Daoy (cell line): ENCODE data around the gene CDKAL1. TPM values are rescaled to one million over a fixed set of nuclear protein-coding genes. Genes with fewer than 3 reads are reported as not detected.
"Not testable (repeated sequence)": the region's sequence is repeated elsewhere in the genome, so short reads cannot be mapped to it uniquely, and the experiment has no call there.

ENCODE experiments used
- DNase-seq: peaks from one replicate; pipeline ENCODE4 v3.0.0-alpha.2; 2015; ENCODE audit warnings: low read depth
- total RNA-seq: library from RNA; depleted of rRNA; stranded (reverse); fragments of >200 nt; shearing (Covaris generic); gene quantifications from 2 replicates; pipeline ENCODE4 v1.2.3, GENCODE V29; 2014; rRNA removed

Gene CDKAL1
- total RNA-seq: 31.8 and 34.0 TPM in 2 replicates

- DNase-seq: peak; percentile 94
Measured at GRCh38 chr6:20534295-20535262, at the start of gene CDKAL1. Gene CDKAL1, plus strand, starts transcription at chr6:20534457. Its CDS starts 11,894 bp downstream, at chr6:20546351.

- no peak for DNase-seq
Measured at GRCh38 chr6:20486641-20487040, 47.6 kb upstream of the CDKAL1 start.

GRCh38 chr6:20487669-20488375 lies 46.4 kb upstream of the CDKAL1 start:
- DNase-seq: no peak

- no peak for DNase-seq
Measured at GRCh38 chr6:20490591-20490990, 43.7 kb upstream of the CDKAL1 start.

GRCh38 chr6:20492099-20492498 lies 42.2 kb upstream of the CDKAL1 start:
- no peak for DNase-seq

GRCh38 chr6:20497216-20498040 lies 36.8 kb upstream of the CDKAL1 start:
- DNase-seq: no peak

GRCh38 chr6:20498041-20498385 lies 36.2 kb upstream of the CDKAL1 start:
- DNase-seq: no peak

- DNase-seq: no peak
Measured at GRCh38 chr6:20509212-20509611, 25.0 kb upstream of the CDKAL1 start.

GRCh38 chr6:20511852-20512251 lies 22.4 kb upstream of the CDKAL1 start:
- no peak for DNase-seq

- not testable (repeated sequence) for DNase-seq
Measured at GRCh38 chr6:20525208-20525607, 9.0 kb upstream of the CDKAL1 start.

GRCh38 chr6:20529086-20529448 lies 5.2 kb upstream of the CDKAL1 start:
- DNase-seq: peak; percentile 25

GRCh38 chr6:20532881-20533280 lies 1.4 kb upstream of the CDKAL1 start:
- DNase-seq: no peak

- no peak for DNase-seq
Measured at GRCh38 chr6:20533746-20534294, 437 bp upstream of the CDKAL1 start.

- DNase-seq: no peak
Measured at GRCh38 chr6:20538131-20538662, 3.9 kb downstream of the CDKAL1 start.

GRCh38 chr6:20538907-20539306 lies 4.7 kb downstream of the CDKAL1 start:
- no peak for DNase-seq

- DNase-seq: no peak
Measured at GRCh38 chr6:20539387-20539786, 5.1 kb downstream of the CDKAL1 start.

GRCh38 chr6:20540683-20541082 lies 6.4 kb downstream of the CDKAL1 start:
- DNase-seq: peak; percentile 28

- no peak for DNase-seq
Measured at GRCh38 chr6:20541382-20541781, 7.1 kb downstream of the CDKAL1 start.

GRCh38 chr6:20542927-20543602 lies 8.8 kb downstream of the CDKAL1 start:
- peak; percentile 51 for DNase-seq

- DNase-seq: no peak
Measured at GRCh38 chr6:20548264-20548663, 14.0 kb downstream of the CDKAL1 start.

- not testable (repeated sequence) for DNase-seq
Measured at GRCh38 chr6:20549398-20549797, 15.1 kb downstream of the CDKAL1 start.
